PC-9 (cell line): Measurements from ENCODE around the gene SERPINB13. TPM values are rescaled to one million over a fixed set of nuclear protein-coding genes. Genes with fewer than 3 reads are reported as not detected.

Source experiments
- BruUV-seq: library from RNA; stranded (reverse); fragments of 400-500 nt; replicated peaks from 2 replicates; lab custom pipeline; 2021; lab: Mats Ljungman, UMichigan
- CTCF ChIA-PET: fragments of 300-600 bp; sonication (Branson Sonifier 250); formaldehyde crosslinking; loops from one replicate; lab custom pipeline; 2022; ENCODE audit warnings: antibody characterized with exemption; lab: Charles Lee
- POLR2A ChIA-PET: fragments of 300-600 bp; sonication (Branson Sonifier 250); formaldehyde crosslinking; loops from one replicate; lab custom pipeline; 2022; ENCODE audit warnings: antibody characterized with exemption; ENCODE audit not compliant: unreplicated experiment; lab: Charles Lee
- DNase-seq, 2 experiments: peaks; one replicate each; pipeline versions ENCODE4 v3.0.0 to v3.0.0-alpha.2; 2015 to 2022; ENCODE audit warnings: mixed read lengths in 1 of 2
- H2AFZ ChIP-seq: fragments of 200-600 bp; sonication (generic); 2 replicates; pipeline ENCODE4 v1.8.1; 2017; ENCODE audit warnings: antibody characterized with exemption
- H3F3A ChIP-seq: fragments of 200-600 bp; sonication (generic); 2 replicates; pipeline ENCODE4 v1.8.1; 2017; ENCODE audit warnings: antibody characterized with exemption, mild to moderate bottlenecking, low read depth; ENCODE audit not compliant: insufficient read depth
- H3K27ac ChIP-seq: fragments of 200-600 bp; sonication (generic); 2 replicates; pipeline ENCODE4 v1.6.1; 2016; ENCODE audit warnings: mixed run types
- H3K27me3 ChIP-seq: fragments of 200-600 bp; sonication (generic); 2 replicates; pipeline ENCODE4 v1.6.1; 2016; ENCODE audit warnings: low read depth, mixed run types; ENCODE audit not compliant: insufficient read depth
- H3K36me3 ChIP-seq: fragments of 200-600 bp; sonication (generic); 2 replicates; pipeline ENCODE4 v1.6.1; 2016; ENCODE audit warnings: low read depth, mixed run types
- H3K4me1 ChIP-seq: fragments of 200-600 bp; sonication (generic); replicated peaks from 2 replicates; pipeline ENCODE4 v1.6.1; 2016; ENCODE audit warnings: mixed run types; ENCODE audit not compliant: insufficient read depth
- H3K4me2 ChIP-seq: fragments of 200-600 bp; sonication (generic); 2 replicates; pipeline ENCODE4 v1.6.1; 2017; ENCODE audit warnings: mixed run types
- H3K4me3 ChIP-seq: fragments of 200-600 bp; sonication (generic); 2 replicates; pipeline ENCODE4 v1.6.1; 2016; ENCODE audit warnings: mixed run types
- H3K79me2 ChIP-seq: fragments of 200-600 bp; sonication (generic); 2 replicates; pipeline ENCODE4 v1.6.1; 2017; ENCODE audit warnings: low read depth, mixed run types
- H3K9me2 ChIP-seq: fragments of 200-600 bp; sonication (generic); 2 replicates; pipeline ENCODE4 v1.8.1; 2017; ENCODE audit warnings: mild to moderate bottlenecking; ENCODE audit not compliant: insufficient read depth
- H3K9me3 ChIP-seq: fragments of 200-600 bp; sonication (generic); 2 replicates; pipeline ENCODE4 v1.8.1; 2016; ENCODE audit warnings: low read depth; ENCODE audit not compliant: insufficient read depth
- H4K20me1 ChIP-seq: fragments of 200-600 bp; sonication (generic); 2 replicates; pipeline ENCODE4 v1.8.1; 2017; ENCODE audit not compliant: insufficient read depth
- CTCF ChIP-seq: fragments of 200-600 bp; sonication (generic); conservative IDR thresholded peaks from 2 replicates; pipeline ENCODE4 v1.6.1; 2017; ENCODE audit warnings: mixed run types, antibody characterized with exemption, mild to moderate bottlenecking, moderate library complexity
- EZH2 ChIP-seq: fragments of 200-600 bp; sonication (generic); IDR thresholded peaks from 2 replicates; pipeline ENCODE4 v1.8.0; 2017; ENCODE audit warnings: antibody characterized with exemption, low read depth
- intact Hi-C: fragments of 100-400 bp; cut with micrococcal nuclease; formaldehyde crosslinking; loops from one replicate; pipeline ENCODE4 v1.10.0; 2022; ENCODE audit not compliant: unreplicated experiment
- total RNA-seq: library from RNA; stranded (reverse); gene quantifications from 2 replicates; pipeline ENCODE4 v1.2.3, GENCODE V29; 2021

The SERPINB13 gene
- total RNA-seq, 1 experiment from 2014 or later: not detected

- Histone ChIP-seq H3F3A (no peaks in the 10 kb centered on the region), H3K27ac (no peak overlapping the region), H3K27me3 (no peaks in the 10 kb centered on the region), H2AFZ (no peak overlapping the region), H3K9me3 (0 out of 2 replicates have a peak, but pooled peaks cover 6% of the 10 kb centered on the region), H3K9me2 (no peaks in the 10 kb centered on the region), H3K4me1 (0 out of 2 replicates have a peak, but pooled peaks cover 4% of the 10 kb centered on the region), H3K79me2 (no peaks in the 10 kb centered on the region), H3K36me3 (no peaks in the 10 kb centered on the region), H3K4me3 (no peak overlapping the region), H4K20me1 (no peaks in the 10 kb centered on the region), H3K4me2 (no peak overlapping the region)
- ChIA-PET CTCF (no interaction called here), POLR2A (no interaction called here)
- intact Hi-C loops: no loop called here
- no peak for DNase-seq
- BruUV-seq: no TSS peak
- no peak for TF ChIP-seq EZH2
- no peak for TF ChIP-seq CTCF
Measured at GRCh38 chr18:63591725-63592124, 4.6 kb downstream of the SERPINB13 start.

- Histone ChIP-seq H3K9me2 (no peaks in the 10 kb centered on the region), H3K27me3 (no peaks in the 10 kb centered on the region), H3K27ac (no peak overlapping the region), H3K4me2 (no peak overlapping the region), H3K4me3 (no peak overlapping the region), H4K20me1 (no peaks in the 10 kb centered on the region), H3K36me3 (no peaks in the 10 kb centered on the region), H3K79me2 (no peaks in the 10 kb centered on the region), H3K9me3 (0 out of 2 replicates have a peak, but pooled peaks cover 6% of the 10 kb centered on the region), H3F3A (no peaks in the 10 kb centered on the region), H2AFZ (no peak overlapping the region), H3K4me1 (0 out of 2 replicates have a peak, but pooled peaks cover 4% of the 10 kb centered on the region)
- TF ChIP-seq EZH2 (no peak), CTCF (no peak)
- no peak for DNase-seq
- CTCF ChIA-PET: no interaction called here
- POLR2A ChIA-PET: no interaction called here
- intact Hi-C loops: no loop called here
- no TSS peak for BruUV-seq
Measured at GRCh38 chr18:63592471-63592870, 5.3 kb downstream of the SERPINB13 start.

GRCh38 chr18:63596964-63597363 is 9.8 kb downstream of the SERPINB13 start:
- no TSS peak for BruUV-seq

More at GRCh38 chr18:63596964-63597363, 9.8 kb downstream of the SERPINB13 start:
- intact Hi-C loops: no loop called here
- Histone ChIP-seq H4K20me1 (no peaks in the 10 kb centered on the region), H2AFZ (no peak overlapping the region), H3K4me1 (0 out of 2 replicates have a peak, but pooled peaks cover 2% of the 10 kb centered on the region), H3K4me2 (no peak overlapping the region), H3K36me3 (no peaks in the 10 kb centered on the region), H3K27me3 (no peaks in the 10 kb centered on the region), H3K4me3 (no peak overlapping the region), H3K27ac (no peak overlapping the region), H3K9me2 (no peaks in the 10 kb centered on the region), H3K79me2 (no peaks in the 10 kb centered on the region), H3K9me3 (no peaks in the 10 kb centered on the region), H3F3A (no peaks in the 10 kb centered on the region)
- TF ChIP-seq EZH2 (no peak), CTCF (no peak)
- POLR2A ChIA-PET: no interaction called here
- DNase-seq: no peak
- CTCF ChIA-PET: no interaction called here
